H9 (cell line): ENCODE data around the gene SULT1C3. TPM values are rescaled to one million over a fixed set of nuclear protein-coding genes. Genes with fewer than 3 reads are reported as not detected.

Source experiments
- DNase-seq: peaks from one replicate; pipeline ENCODE4 v3.0.0-alpha.2; 2017
- H2AFZ ChIP-seq: one replicate; pipeline ENCODE4 v1.6.1; 2013; ENCODE audit warnings: mild to moderate bottlenecking, low read length, control low read depth, moderate library complexity
- H2AK5ac ChIP-seq: 2 replicates; pipeline ENCODE4 v1.6.1; 2013; ENCODE audit warnings: low read length, control low read depth, mixed read lengths; ENCODE audit not compliant: insufficient read length
- H2BK120ac ChIP-seq: one replicate; pipeline ENCODE4 v1.6.1; 2013; ENCODE audit warnings: low read depth, mild to moderate bottlenecking, low read length, control low read depth, inconsistent platforms; ENCODE audit not compliant: poor library complexity, severe bottlenecking
- H2BK12ac ChIP-seq: 2 replicates; pipeline ENCODE4 v1.6.1; 2013; ENCODE audit warnings: low read length, control low read depth, mixed read lengths, low read depth; ENCODE audit not compliant: insufficient read length
- H2BK15ac ChIP-seq: 2 replicates; pipeline ENCODE4 v1.6.1; 2013; ENCODE audit warnings: low read depth, low read length, control low read depth
- H2BK20ac ChIP-seq: one replicate; pipeline ENCODE4 v1.6.1; 2013; ENCODE audit warnings: low read depth, mild to moderate bottlenecking, low read length, control low read depth, inconsistent platforms; ENCODE audit not compliant: poor library complexity, severe bottlenecking
- H2BK5ac ChIP-seq: 2 replicates; pipeline ENCODE4 v1.6.1; 2013; ENCODE audit warnings: low read length, control low read depth, mixed read lengths; ENCODE audit not compliant: insufficient read length
- H3K14ac ChIP-seq: 2 replicates; pipeline ENCODE4 v1.6.1; 2013; ENCODE audit warnings: low read length, control low read depth; ENCODE audit not compliant: insufficient read depth
- H3K18ac ChIP-seq: 2 replicates; pipeline ENCODE4 v1.6.1; 2013; ENCODE audit warnings: low read depth, mild to moderate bottlenecking, mixed read lengths, low read length, control low read depth; ENCODE audit not compliant: insufficient read length
- H3K23ac ChIP-seq: 2 replicates; pipeline ENCODE4 v1.6.1; 2013; ENCODE audit warnings: low read length, control low read depth, mixed read lengths, low read depth; ENCODE audit not compliant: insufficient read length
- H3K23me2 ChIP-seq: 2 replicates; pipeline ENCODE4 v1.6.1; 2013; ENCODE audit warnings: low read depth, mild to moderate bottlenecking, mixed read lengths, low read length, control low read depth; ENCODE audit not compliant: insufficient read length, poor library complexity, severe bottlenecking
- H3K27ac ChIP-seq: 2 replicates; pipeline ENCODE4 v1.5.1; 2013; ENCODE audit warnings: low read length, control low read depth, mixed read lengths, low read depth; ENCODE audit not compliant: insufficient read length
- H3K27me3 ChIP-seq: 2 replicates; pipeline ENCODE4 v1.6.1; 2013; ENCODE audit warnings: low read length, control low read depth, inconsistent platforms; ENCODE audit not compliant: insufficient read depth
- H3K4ac ChIP-seq: 2 replicates; pipeline ENCODE4 v1.6.1; 2013; ENCODE audit warnings: low read depth, mild to moderate bottlenecking, control low read depth, inconsistent platforms, low read length, moderate library complexity
- H3K4me1 ChIP-seq: 2 replicates; pipeline ENCODE4 v1.6.1; 2013; ENCODE audit warnings: low read length, control low read depth, inconsistent platforms; ENCODE audit not compliant: insufficient read depth
- H3K4me2 ChIP-seq: 2 replicates; pipeline ENCODE4 v1.6.1; 2013; ENCODE audit warnings: low read length, control low read depth, mixed read lengths; ENCODE audit not compliant: insufficient read length, insufficient read depth
- H3K56ac ChIP-seq: 2 replicates; pipeline ENCODE4 v1.6.1; 2013; ENCODE audit warnings: low read depth, mild to moderate bottlenecking, mixed read lengths, low read length, control low read depth; ENCODE audit not compliant: insufficient read length
- H3K79me1 ChIP-seq: 2 replicates; pipeline ENCODE4 v1.6.1; 2013; ENCODE audit warnings: low read depth, mild to moderate bottlenecking, moderate library complexity, low read length, control low read depth, inconsistent platforms; ENCODE audit not compliant: insufficient read depth, poor library complexity, severe bottlenecking
- H3K79me2 ChIP-seq: 2 replicates; pipeline ENCODE4 v1.6.1; 2013; ENCODE audit warnings: low read length, control low read depth, inconsistent platforms; ENCODE audit not compliant: insufficient read depth
- H3K9ac ChIP-seq: 2 replicates; pipeline ENCODE4 v1.6.1; 2013; ENCODE audit warnings: low read length, control low read depth, mixed read lengths; ENCODE audit not compliant: insufficient read length; ENCODE audit errors: extremely low read depth
- H3K9me3 ChIP-seq: one replicate; pipeline ENCODE4 v1.6.1; 2013; ENCODE audit warnings: low read depth, low read length, inconsistent platforms; ENCODE audit not compliant: control insufficient read depth
- H3T11ph ChIP-seq: one replicate; pipeline ENCODE4 v1.6.1; 2013; ENCODE audit warnings: mild to moderate bottlenecking, low read length, control low read depth, inconsistent platforms
- H4K20me1 ChIP-seq: one replicate; pipeline ENCODE4 v1.6.1; 2013; ENCODE audit not compliant: control insufficient read depth, insufficient read length, insufficient read depth
- H4K5ac ChIP-seq: 2 replicates; pipeline ENCODE4 v1.6.1; 2013; ENCODE audit warnings: low read depth, mild to moderate bottlenecking, mixed read lengths, low read length, control low read depth; ENCODE audit not compliant: insufficient read length
- H4K8ac ChIP-seq: replicated peaks from 2 replicates; pipeline ENCODE4 v1.6.1; 2013; ENCODE audit warnings: low read length, control low read depth, mixed read lengths, low read depth; ENCODE audit not compliant: insufficient read length
- H4K91ac ChIP-seq: 2 replicates; pipeline ENCODE4 v1.6.1; 2013; ENCODE audit warnings: low read depth, mild to moderate bottlenecking, moderate library complexity, mixed read lengths, low read length, control low read depth; ENCODE audit not compliant: insufficient read length
- H3K27ac Mint-ChIP-seq, 3 experiments: 2 replicates in 2 of 3; 3 replicates in 1 of 3; pipeline ENCODE4 v1.8.0; 2020 to 2021; ENCODE audit warnings: mixed read lengths in 3 of 3, mild to moderate bottlenecking in 1 of 3, moderate library complexity in 1 of 3
- H3K27me3 Mint-ChIP-seq: 2 replicates; pipeline ENCODE4 v1.8.0; 2021; ENCODE audit warnings: low read depth, mild to moderate bottlenecking, moderate library complexity, mixed read lengths
- H3K36me3 Mint-ChIP-seq, 3 experiments: 2 replicates in 2 of 3; 3 replicates in 1 of 3; pipeline ENCODE4 v1.8.0; 2020 to 2021; ENCODE audit warnings: low read depth in 3 of 3, mixed read lengths in 3 of 3; ENCODE audit not compliant: insufficient read depth in 1 of 3
- H3K4me1 Mint-ChIP-seq, 2 experiments: 2 replicates each; pipeline ENCODE4 v1.8.0; 2020; ENCODE audit warnings: mixed read lengths in 2 of 2
- H3K4me3 Mint-ChIP-seq, 2 experiments: 2 replicates in 1 of 2; 3 replicates in 1 of 2; pipeline ENCODE4 v1.8.0; 2020 to 2021; ENCODE audit warnings: mild to moderate bottlenecking in 2 of 2, mixed read lengths in 2 of 2, moderate library complexity in 1 of 2
- H3K9me3 Mint-ChIP-seq, 2 experiments: 2 replicates in 1 of 2; 3 replicates in 1 of 2; pipeline ENCODE4 v1.8.0; 2020; ENCODE audit warnings: mild to moderate bottlenecking in 2 of 2, mixed read lengths in 2 of 2, moderate library complexity in 1 of 2
- CTCF ChIP-seq: fragments of 200-600 bp; sonication (generic); conservative IDR thresholded peaks from 3 replicates; pipeline ENCODE4 v1.8.0; 2021; ENCODE audit warnings: antibody characterized with exemption, mild to moderate bottlenecking
- WGBS: extraction: QIAGEN DNeasy Blood & Tissue Kit; methylation state at CpG from one replicate; pipeline ENCODE4 v1.1.7; 2013; ENCODE audit warnings: missing lambda C conversion rate, low lambda C conversion rate, mixed read lengths; ENCODE audit not compliant: insufficient read length; ENCODE audit errors: extremely low coverage; 5-methylcytosine and 5-hydroxymethylcytosine counted together
- total RNA-seq: library from RNA; stranded (reverse); gene quantifications from 2 replicates; pipeline ENCODE4 v1.2.1, GENCODE V29; 2021

SULT1C3 gene
- total RNA-seq, 1 experiment from 2014 or later: not detected

DNA sequence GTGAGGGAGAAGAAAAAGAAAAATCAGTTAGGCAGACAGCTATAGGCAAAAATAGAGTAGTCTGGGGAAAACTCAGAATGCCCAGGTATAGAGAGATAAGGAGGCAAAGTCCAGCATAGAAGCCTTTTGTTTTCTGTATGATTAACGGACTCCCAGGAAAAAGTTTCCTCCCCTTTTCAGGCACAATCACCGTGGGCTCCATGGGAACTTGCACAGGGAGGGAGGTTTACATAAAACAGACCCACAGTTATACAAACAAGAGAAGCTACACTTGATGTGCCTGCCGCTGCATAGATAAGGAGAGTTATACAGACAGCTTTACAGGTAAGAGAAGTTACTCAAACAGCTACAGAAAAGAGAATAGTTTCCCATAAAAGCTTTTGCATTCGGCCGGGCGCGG lies 39.2 kb upstream of the SULT1C3 start:
- Histone ChIP-seq H2BK120ac (no peak overlapping the region), H3T11ph (no peak overlapping the region), H4K5ac (no peak overlapping the region), H4K8ac (no peak overlapping the region), H2AFZ (no peak overlapping the region), H4K91ac (no peak overlapping the region), H3K27me3 (no peaks in the 10 kb centered on the region), H3K18ac (no peak overlapping the region), H3K23ac (no peak overlapping the region), H3K4ac (no peak overlapping the region), H3K79me1 (no peaks in the 10 kb centered on the region), H2BK20ac (no peak overlapping the region), H3K27ac (no peak overlapping the region), H3K23me2 (no peaks in the 10 kb centered on the region), H2BK5ac (no peak overlapping the region), H3K4me1 (no peaks in the 10 kb centered on the region), H2BK15ac (no peak overlapping the region), H3K9me3 (peaks cover 5% of the 10 kb centered on the region), H3K14ac (no peak overlapping the region), H2AK5ac (no peak overlapping the region), H3K4me2 (no peak overlapping the region), H3K9ac (no peak overlapping the region), H3K79me2 (no peaks in the 10 kb centered on the region), H4K20me1 (no peaks in the 10 kb centered on the region), H2BK12ac (no peak overlapping the region), H3K56ac (no peak overlapping the region)
- peaks cover 30 to 37% of the 10 kb centered on the region in 2 experiments for H3K9me3 Mint-ChIP-seq
- WGBS: no CpG with 5 or more reads among the region's 7 CpGs
- no peaks in the 10 kb centered on the region for H3K4me1 Mint-ChIP-seq
- no peak overlapping the region for H3K4me3 Mint-ChIP-seq
- peaks cover 1% of the 10 kb centered on the region for H3K27me3 Mint-ChIP-seq
- no peak for DNase-seq
- peaks cover 8 to 25% (median 23%) of the 10 kb centered on the region in 3 experiments; a peak in 6 of 7 replicates for H3K36me3 Mint-ChIP-seq
- no peak for TF ChIP-seq CTCF
- no peak overlapping the region for H3K27ac Mint-ChIP-seq
